Left lobe of liver (tissue), 2 donors: ENCODE data around the gene CETP. TPM values are rescaled to one million over a fixed set of nuclear protein-coding genes. Genes with fewer than 3 reads are reported as not detected.

Experiments
- ATAC-seq: fragments of 200-7000 bp; cut with Tn5 transposase; one replicate; pipeline ENCODE4 v1.9.1; 2020; ENCODE audit warnings: mild to moderate bottlenecking, moderate library complexity
- DNase-seq: peaks from one replicate; pipeline ENCODE4 v3.0.0-alpha.2; 2020; ENCODE audit warnings: low spot score
- total RNA-seq: library from RNA; stranded (reverse); gene quantifications from one replicate; pipeline ENCODE4 v1.2.1, GENCODE V29; 2021
- donor health status: DM: no; HTN: no; CAD: no; lungs with moderate emphysema.
- donor health status: DM: no; HTN: yes; CAD: no.

Gene CETP, protein sequence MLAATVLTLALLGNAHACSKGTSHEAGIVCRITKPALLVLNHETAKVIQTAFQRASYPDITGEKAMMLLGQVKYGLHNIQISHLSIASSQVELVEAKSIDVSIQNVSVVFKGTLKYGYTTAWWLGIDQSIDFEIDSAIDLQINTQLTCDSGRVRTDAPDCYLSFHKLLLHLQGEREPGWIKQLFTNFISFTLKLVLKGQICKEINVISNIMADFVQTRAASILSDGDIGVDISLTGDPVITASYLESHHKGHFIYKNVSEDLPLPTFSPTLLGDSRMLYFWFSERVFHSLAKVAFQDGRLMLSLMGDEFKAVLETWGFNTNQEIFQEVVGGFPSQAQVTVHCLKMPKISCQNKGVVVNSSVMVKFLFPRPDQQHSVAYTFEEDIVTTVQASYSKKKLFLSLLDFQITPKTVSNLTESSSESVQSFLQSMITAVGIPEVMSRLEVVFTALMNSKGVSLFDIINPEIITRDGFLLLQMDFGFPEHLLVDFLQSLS
- total RNA-seq, result 3.8 TPM

DNA sequence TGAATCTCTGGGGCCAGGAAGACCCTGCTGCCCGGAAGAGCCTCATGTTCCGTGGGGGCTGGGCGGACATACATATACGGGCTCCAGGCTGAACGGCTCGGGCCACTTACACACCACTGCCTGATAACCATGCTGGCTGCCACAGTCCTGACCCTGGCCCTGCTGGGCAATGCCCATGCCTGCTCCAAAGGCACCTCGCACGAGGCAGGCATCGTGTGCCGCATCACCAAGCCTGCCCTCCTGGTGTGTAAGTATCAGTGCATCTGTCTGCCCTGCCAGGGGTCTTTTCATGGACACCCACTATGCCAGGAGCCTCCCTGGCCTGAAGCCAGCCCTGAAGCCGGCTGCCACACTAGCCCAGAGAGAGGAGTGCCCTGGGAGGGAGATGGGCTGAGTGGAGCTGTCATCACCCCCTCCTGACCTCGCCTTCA is at the start of gene CETP:
Gene CETP, plus strand, starts transcription at position 100 of the 431 bp plus-strand sequence. Its CDS starts 30 bp downstream, at position 130.
- ATAC-seq, result peak; percentile 32
- DNase-seq, result no peak

DNA sequence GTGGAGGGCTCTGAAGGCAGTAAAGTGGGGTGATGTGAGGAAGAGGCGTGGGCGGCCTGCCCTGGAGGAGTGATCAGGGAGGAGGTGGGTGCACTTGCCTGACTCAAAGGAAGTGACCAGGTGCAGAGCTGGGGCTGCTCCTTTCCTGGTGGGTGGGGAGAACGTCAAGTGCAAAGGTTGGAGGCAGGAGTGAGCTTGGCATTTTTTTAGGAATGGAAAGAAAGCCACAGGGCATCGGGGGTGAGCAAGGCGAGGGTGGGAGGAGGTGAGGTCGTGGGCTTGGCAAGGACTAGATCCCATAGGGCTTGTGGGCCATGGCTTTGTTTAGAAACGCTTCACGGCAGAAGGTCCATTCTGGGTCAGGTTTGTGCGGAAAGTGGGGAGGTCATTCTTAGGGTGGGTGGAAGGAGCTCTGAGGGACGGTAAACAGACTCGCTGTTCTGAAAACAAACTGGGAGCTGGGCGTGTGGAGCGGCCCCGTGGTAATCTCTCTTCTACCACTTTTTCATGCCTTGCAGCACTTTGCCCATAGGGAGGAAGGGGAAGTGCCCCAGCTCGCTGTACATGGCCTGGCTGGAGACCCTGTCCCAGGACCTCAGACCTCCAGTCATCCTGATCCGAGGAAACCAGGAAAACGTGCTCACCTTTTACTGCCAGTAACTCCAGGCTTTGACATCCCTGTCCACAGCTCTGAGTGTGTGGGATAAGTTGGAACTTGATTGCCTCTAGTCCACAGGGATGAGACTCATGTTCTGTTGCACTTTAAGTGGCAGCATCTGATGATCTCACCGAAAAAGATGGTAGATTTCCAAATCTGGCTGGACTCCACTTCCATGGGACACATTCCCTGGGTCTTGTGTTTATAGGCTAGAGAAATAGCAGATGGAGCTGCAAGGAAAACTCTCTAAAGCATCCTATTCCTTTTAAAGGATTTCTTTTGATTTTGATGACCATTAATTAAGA is 48.7 kb upstream of the CETP start:
- no peak for DNase-seq
- ATAC-seq, result no peak

DNA sequence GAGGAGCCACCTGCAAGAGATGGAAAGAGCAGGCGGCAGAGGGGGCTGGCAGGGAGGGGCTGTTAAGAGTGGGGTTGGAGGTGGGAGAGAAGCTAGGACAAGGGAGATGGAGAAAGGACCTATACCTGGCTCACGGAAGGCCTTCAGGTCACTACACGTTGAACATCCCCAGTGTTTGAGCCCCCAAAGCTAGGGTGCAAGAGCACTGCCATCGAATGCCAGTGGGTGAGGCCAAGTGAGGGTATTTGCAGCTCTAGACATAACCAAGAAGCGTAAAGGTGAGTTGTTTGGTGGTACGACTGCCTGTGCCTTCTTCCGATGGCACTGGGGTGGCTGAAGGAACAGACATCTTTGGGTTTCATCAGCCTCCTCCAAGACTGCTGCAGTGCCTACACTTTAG is 46.9 kb upstream of the CETP start:
- ATAC-seq (no peak), DNase-seq (no peak)

DNA sequence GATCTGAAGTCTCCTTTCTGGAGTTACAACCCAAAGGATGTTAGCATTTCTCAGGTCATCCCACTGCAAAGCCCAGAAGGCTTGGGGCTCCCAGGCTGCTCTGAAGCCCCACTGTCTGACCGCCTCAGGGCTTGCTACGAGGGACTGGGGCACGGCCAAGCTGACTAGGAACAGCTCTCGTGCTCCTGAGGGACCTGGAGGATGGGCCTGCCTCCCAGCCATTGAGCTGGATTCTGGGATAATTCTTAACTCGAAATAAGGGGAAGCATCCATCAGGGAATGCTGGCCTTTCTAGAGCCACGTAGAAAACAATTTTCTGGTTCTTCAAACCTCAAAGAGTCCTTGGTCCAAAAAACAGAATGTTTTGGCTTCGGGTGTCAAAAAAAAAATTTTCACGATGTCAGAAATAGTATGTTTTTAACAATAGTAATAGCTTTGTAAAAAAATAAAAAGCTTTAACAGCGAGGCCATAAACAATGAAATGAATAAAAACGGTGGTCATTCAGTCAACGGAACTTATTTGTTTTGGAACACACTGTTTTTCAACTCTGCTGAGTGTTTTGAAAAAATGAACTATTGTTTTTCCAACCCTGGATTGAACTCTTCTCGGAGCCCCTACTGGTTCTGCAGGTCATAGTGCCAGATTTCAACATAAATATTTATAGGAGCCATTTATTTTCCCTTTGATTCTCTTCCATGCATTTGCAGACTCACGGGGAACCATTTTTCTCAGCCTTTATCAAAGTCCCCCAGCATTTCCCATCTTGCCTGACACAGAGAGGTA is 46.2 kb upstream of the CETP start:
- DNase-seq, result no peak
- no peak for ATAC-seq

DNA sequence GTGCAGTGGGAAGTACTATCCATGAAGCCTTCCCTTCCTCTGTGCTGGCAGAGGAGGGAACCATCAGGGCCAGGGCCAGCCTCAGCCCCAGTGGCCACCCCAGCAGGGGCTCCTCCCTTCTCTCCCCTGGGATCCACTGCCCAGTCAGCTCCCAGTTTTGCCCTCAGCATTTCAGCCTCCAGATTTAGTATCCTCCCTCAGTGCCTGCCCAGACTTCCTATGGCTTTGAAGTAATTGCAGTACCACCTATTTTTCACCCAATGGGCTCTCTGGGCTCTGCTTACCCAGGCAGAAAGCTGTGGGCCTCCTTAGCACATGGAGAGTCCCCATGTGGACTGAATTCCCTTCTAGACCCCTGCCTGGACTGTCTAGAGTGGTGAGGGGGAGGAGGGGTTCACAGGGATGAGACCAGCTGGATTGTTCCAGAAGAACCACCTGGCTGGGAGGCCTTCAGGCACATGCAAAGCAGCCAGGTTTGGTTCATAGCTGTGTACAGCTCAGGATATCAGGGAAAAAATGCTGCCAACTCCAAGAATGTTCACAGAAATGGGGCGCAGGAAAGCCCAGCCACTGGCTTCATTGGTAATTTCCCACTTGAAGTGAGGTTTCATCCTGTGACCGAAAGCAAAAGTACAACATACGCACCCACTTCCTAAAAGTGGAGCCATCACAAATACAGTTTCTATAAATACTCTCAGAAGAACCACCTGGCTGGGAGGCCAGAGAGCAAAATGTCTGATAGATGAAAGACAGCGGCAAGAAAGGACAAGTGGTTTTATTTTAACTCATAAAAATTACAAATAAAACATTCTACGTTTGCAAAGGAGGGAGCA is 45.0 kb upstream of the CETP start:
- no peak for ATAC-seq
- DNase-seq, result no peak

DNA sequence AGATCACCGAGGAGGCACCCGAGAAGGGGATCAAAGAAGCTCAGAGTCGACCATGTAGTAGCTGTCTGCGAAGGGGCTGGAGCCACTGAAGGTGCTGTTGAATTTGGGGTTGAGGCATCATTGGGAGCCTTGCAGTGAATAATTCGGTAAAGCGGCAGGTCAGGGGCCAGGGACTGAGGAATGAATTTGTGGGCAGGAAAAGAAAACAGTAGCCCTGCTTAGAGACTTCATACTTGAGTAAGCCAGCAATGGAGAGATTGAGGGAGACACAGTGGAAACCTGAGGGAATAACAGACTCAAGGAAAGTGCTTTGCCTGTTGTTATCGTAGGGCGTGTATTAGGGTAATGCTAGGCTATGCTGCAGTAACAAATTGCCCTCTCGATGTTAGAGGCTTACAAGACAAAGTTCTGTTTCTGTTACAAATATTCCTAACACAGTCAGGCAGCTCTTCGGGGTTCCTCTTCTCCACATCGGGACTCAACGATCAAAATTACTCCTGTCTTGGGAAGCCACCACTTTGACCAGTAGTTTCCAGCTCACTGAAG is 43.2 kb upstream of the CETP start:
- DNase-seq (no peak), ATAC-seq (no peak)

DNA sequence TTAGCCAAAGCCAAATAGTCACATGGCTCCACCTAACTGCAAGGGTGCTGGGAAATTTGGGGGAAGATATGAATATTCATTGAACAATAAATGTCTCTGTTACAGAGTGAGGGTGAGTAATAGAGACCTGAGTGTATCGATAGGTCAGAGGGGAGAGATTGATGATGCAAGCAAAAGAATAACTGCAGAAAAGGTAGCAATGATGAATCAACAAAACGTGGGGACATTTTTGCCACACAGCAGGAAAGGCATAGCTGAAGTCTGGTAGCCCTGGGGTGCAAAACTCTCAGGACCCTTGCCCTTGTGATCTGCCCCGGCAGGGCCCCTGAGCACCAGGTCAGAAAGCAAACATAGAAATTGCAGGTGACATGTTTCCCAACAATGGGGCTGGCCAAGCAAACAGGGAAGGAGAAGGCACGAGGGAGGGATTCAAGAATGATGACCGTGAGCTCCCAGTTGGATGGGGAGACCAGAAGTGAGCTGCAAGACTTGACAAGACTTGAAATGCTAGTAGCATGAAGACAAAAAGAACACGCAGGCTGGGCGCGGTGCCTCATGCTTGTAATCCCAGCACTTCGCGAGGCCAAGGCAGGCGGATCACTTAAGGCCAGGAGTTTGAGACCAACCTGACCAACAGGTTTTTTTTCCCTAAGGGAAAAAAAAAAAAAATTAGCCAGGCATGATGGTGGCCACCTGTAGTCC is 42.5 kb upstream of the CETP start:
- ATAC-seq, result peak; percentile 37
- DNase-seq, result no peak

DNA sequence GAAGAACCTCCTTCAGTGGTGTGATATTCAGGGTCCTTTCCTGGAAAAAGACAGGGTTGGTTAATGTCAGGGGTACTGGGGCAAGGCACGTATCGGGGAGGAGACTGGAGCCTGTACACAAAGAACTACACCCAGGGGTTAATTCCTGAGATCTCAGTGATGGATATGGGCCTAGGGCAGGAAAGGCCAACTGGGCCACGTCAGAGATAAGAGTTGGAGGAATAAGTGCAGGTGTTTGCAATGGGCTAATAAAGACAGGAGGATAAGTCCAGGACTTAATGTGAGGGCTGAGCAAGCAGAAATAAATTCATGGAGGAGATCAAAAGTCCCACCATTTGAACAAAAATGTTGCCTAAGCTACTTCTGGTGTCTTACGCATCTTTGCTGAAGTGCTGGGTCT is 40.2 kb upstream of the CETP start:
- ATAC-seq (no peak), DNase-seq (no peak)

DNA sequence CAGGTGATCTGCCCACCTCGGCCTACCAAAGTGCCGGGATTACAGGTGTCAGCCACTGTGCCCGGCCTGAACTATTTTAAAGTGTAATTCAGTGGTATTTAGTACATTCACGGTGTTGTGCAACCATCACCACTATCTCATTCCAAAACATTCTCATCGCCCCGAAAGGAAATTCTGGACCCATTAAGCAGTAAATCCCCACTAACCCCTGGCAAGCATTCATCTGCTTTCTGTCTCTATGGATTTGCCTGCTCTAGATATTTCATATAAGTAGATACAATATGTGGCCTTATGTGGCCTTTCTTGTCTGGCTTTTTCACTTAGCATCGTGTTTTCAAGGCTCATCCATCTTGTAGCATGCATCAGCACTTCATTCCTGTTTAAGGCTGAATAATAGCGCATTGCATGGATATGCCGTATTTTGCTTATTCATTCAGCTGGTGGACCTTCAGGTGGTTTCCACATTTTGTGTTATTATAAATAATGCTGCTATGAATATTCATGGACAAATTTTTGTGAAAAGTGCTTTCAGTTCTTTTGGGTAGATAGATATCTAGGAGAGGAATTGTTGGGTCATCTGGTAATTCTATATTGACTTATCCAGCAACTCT is 38.2 kb upstream of the CETP start:
- peak; percentile 12 for ATAC-seq

DNA sequence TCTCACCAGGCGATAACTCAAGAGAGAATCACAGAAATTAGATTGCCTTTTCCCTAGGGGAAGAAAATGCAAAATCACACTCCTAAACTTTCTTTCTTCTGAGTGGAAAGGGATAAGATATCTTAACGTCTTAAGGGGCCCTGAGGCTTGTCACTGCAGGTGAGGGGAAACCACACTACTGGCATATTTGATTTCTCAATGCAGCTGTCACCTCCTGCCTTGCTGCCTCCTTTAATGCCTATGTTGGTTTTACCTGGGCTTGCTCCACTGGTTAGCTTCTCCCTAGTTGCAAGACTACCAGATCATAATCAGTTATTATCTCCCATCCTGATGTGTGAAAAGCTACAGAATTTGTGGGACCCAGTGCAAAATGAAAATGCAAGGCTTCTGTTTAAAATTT is 34.3 kb upstream of the CETP start:
- no peak for DNase-seq
- ATAC-seq, result no peak

More for the DNA sequence above, 38.2 kb upstream of the CETP start:
- DNase-seq, result no peak

DNA sequence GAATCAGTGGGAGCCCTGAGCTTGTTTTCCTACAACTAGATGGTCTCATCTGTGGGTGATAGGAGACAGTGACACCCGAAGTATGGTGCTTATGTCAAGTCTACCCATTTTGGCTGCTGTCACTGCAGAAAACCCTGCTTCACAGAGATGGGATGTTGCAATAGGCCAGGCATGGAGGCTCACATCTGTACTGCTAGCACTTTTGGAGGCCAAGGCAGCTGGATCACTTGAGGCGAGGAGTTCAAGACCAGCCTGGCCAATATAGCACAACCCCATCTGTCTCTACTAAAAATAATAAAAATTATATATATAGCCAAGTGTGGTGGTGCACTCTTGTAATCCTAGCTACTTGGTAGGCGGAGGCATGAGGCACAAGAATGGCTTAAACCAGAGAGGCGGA is 32.1 kb upstream of the CETP start:
- ATAC-seq (no peak), DNase-seq (no peak)

DNA sequence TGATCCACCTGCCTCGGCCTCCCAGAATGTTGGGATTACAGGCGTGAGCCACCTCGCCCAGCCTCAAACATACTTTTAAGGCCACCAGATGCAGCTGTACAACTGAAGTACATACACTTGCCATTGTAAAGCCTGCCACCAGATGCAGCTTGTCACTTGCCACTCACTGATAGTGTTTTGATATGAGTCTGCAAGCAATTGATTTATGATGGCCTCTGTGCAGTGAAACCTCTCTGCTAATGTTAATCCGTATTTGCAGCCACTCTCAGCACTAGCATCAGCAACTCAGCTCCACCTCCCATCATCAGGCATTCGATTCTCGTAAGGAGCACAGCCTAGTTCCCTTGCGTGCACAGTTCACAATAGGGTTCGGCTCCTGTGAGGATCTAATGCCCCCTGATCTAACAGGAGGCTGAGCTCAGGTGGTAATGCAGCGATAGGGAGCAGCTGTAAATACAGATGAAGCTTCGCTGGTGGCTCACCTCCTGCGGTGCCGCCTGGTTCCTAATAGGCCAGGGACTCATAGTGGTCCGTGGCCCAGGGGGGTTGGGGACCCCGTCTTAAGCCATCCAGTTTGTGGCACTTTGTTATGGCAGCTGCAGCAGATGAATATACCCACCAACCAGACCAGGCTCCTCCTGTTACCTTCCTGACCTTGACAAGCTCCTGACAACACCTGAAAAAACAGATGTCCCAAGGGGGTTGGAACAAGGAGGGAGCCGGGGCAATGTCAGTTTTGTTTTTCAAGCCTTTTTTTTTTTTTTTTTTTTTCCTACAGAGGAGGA is 31.1 kb upstream of the CETP start:
- ATAC-seq (no peak), DNase-seq (no peak)

DNA sequence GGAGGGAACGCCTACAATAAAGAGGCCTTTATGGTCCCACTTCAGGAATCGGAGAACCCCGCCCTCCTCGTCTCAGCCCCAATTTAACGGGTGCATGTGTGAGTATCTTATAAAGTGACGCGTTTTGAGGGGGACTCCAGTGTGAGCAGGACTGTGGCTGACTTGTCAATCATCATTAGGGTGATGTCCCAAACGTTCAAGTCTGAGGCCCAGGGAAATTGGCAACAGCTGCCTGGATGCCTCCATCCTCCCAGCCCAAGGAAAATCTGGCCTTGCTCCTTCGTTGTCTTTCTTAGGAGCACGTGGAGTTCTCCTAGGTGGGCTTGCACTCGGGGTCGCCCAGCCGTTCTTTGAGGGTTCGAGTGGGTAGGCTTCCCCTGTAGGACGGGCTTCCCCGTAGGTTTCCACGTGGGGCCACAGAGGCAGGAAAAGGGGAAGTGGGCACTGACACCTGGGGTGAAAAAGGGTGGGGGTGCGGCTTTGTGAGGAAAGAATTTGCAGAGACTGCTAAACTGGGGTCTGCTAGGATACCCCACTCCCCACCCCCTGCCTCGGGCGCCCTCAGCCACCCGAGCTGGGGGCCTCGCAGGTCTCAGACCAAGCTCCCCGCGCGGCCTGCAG is 30.4 kb upstream of the CETP start:
- ATAC-seq (no peak), DNase-seq (no peak)

DNA sequence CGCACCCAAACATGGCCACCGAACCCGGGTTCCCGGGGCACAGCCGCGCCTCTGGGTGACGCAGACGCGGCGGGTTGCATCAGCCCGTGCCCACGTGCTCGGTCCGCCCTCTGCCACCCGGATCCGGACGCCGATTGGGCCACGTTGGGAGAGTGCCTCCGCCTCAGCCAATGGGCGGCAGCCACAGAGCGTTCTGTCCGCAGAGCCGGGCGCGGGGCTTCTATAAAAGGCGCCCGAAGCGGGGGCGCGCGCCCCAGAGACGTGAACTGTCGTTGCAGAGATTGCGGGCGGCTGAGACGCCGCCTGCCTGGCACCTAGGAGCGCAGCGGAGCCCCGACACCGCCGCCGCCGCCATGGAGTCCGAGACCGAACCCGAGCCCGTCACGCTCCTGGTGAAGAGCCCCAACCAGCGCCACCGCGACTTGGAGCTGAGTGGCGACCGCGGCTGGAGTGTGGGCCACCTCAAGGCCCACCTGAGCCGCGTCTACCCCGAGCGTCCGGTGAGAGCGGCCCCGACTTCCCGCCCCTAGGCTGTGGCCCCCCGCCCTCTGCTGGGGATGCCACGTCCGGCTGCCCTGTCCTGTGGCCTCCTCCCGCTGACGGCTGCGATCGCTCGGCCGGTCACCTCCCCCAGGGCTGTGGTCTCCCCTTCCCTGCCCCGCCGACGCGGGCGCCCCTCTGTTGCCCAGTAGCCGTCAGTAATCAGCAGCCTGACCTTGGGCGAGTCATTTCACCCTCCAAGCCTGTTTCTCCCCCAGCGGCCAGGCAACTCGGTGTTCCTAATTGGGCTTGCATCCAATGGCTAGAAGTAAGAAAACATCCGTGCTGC is 29.6 kb upstream of the CETP start, which contains the start of gene HERPUD1:
Gene HERPUD1, plus strand, starts transcription at position 251 of the 829 bp plus-strand sequence. Its CDS starts 103 bp downstream, at position 354.
- DNase-seq, result peak; percentile 100

DNA sequence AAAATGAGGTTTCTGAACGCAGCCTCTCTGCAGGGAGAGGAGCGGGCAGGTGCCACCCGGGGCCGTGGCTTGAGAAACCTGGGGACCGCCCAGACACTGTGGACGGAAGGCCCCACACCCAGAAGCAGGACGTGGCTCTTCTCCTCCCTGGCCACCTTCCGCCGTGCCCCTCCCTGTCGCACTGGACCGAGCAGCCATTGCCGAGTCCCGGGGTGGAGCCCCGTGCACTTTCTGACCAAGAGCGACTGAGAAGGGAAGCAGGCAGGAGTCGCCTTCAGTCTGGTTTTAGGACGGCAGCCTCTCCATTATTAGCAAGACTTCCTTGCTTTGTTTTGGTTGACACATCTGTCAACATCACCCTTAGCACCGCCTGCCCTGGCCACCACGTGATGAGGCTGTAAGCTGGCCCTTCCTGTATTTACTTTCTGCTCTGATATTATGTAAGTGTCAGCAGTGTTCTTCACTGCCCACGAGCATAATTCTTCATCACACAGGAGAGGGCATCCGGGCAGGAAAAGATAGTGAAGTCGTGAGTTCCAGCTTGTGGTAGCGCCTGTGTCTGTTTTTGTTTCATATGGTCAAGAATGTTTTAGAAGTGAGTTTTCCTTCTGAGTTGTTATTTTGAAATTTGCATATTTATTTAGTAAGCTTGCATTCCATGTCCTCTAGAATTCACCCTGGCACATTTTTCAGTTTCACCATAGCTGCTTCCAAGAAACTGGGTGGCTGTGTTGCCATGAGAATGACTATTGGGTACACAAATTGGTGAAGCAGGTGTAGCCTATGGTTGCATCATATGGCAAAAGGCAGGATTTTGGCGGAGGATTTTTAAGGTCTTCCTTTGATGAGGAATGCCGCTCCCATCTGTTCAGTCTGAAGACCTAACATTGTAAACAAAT is 28.8 kb upstream of the CETP start:
- ATAC-seq, result peak; percentile 69
- peak; percentile 90 for DNase-seq

More for the DNA sequence above, 29.6 kb upstream of the CETP start, which contains the start of gene HERPUD1:
- ATAC-seq, result peak; percentile 87
